B cell (primary cell): ENCODE results near the gene G6PD. TPM values are rescaled to one million over a fixed set of nuclear protein-coding genes. Genes with fewer than 3 reads are reported as not detected.

Experiments used
- ATAC-seq: fragments of 200-7000 bp; cut with Tn5 transposase; one replicate; pipeline ENCODE4 v1.10.0; 2021; ENCODE audit warnings: low read depth, mild to moderate bottlenecking, moderate number of reproducible peaks, moderate library complexity
- CTCF ChIA-PET: fragments of 350-600 bp; sonication (Branson Sonifier 250); formaldehyde crosslinking; loops from one replicate; lab custom pipeline; 2021; ENCODE audit warnings: antibody characterized with exemption, inconsistent platforms; lab: Charles Lee
- POLR2A ChIA-PET: fragments of 350-600 bp; sonication (Branson Sonifier 250); formaldehyde crosslinking; loops from one replicate; lab custom pipeline; 2021; ENCODE audit warnings: antibody characterized with exemption; lab: Charles Lee
- DNase-seq: peaks from one replicate; pipeline ENCODE4 v3.0.0; 2013
- H2AFZ ChIP-seq: 2 replicates; pipeline ENCODE4 v1.6.1; 2012; ENCODE audit warnings: mild to moderate bottlenecking, low read depth, low read length; ENCODE audit not compliant: insufficient read depth, poor library complexity, severe bottlenecking
- H3K27ac ChIP-seq, 2 donors: 1 replicate in 1 of 2; 2 replicates in 1 of 2; pipeline ENCODE4 v1.5.1; 2012 to 2013; ENCODE audit warnings: low read length in 2 of 2, mild to moderate bottlenecking in 2 of 2, moderate library complexity in 1 of 2
- H3K27me3 ChIP-seq, 4 experiments: fragments of 200-600 bp in 1 of 4; sonication (generic) in 1 of 4; replicated peaks in 1 of 4; 1 replicate in 2 of 4; 2 replicates in 2 of 4; pipeline versions ENCODE4 v1.6.1 to v1.7.0; 2013 to 2016; ENCODE audit warnings: low read length in 3 of 4, mild to moderate bottlenecking in 2 of 4, mixed read lengths in 1 of 4, moderate library complexity in 1 of 4; ENCODE audit not compliant: insufficient read depth in 4 of 4, control insufficient read depth in 3 of 4; ENCODE audit errors: control extremely low read depth in 1 of 4
- H3K36me3 ChIP-seq, 2 experiments: replicated peaks in 1 of 2; 1 replicate in 1 of 2; 2 replicates in 1 of 2; pipeline versions ENCODE4 v1.6.1 to v1.7.1; 2013; ENCODE audit warnings: low read length in 1 of 2; ENCODE audit not compliant: insufficient read depth in 2 of 2, control insufficient read depth in 1 of 2; ENCODE audit errors: control extremely low read depth in 1 of 2, extremely low read depth in 1 of 2
- H3K4me1 ChIP-seq, 2 donors: fragments of 200-600 bp in 1 of 2; sonication (generic) in 1 of 2; 1 replicate in 1 of 2; 2 replicates in 1 of 2; pipeline versions ENCODE4 v1.5.1 to v1.6.1; 2013 to 2017; ENCODE audit warnings: low read length in 2 of 2; ENCODE audit not compliant: control insufficient read depth in 2 of 2, insufficient read depth in 2 of 2
- H3K4me2 ChIP-seq: replicated peaks from 2 replicates; pipeline ENCODE3; 2012; ENCODE audit warnings: mild to moderate bottlenecking, low read depth, low read length; ENCODE audit not compliant: poor library complexity, severe bottlenecking
- H3K4me3 ChIP-seq, 5 experiments: fragments of 200-600 bp in 1 of 5; sonication (generic) in 1 of 5; 1 replicate in 3 of 5; 2 replicates in 2 of 5; pipeline versions ENCODE4 v1.5.1 to v1.7.0; 2011 to 2016; ENCODE audit warnings: low read length in 4 of 5, mild to moderate bottlenecking in 4 of 5, low read depth in 2 of 5, control low read depth in 1 of 5, moderate library complexity in 1 of 5; ENCODE audit not compliant: insufficient read depth in 1 of 5; ENCODE audit errors: control extremely low read depth in 1 of 5, extremely low read depth in 1 of 5
- H3K79me2 ChIP-seq: fragments of 200-600 bp; sonication (generic); one replicate; pipeline ENCODE4 v1.6.0; 2016; ENCODE audit warnings: low read length; ENCODE audit not compliant: control insufficient read depth, insufficient read depth
- H3K9ac ChIP-seq: fragments of 200-600 bp; sonication (generic); 2 replicates; pipeline ENCODE4 v1.6.1; 2017; ENCODE audit warnings: mild to moderate bottlenecking, low read length, moderate library complexity
- H3K9me3 ChIP-seq, 3 donors: one replicate each; pipeline versions ENCODE4 v1.6.1 to v1.7.1; 2013; ENCODE audit warnings: low read length in 2 of 3; ENCODE audit not compliant: control insufficient read depth in 2 of 3, insufficient read depth in 1 of 3; ENCODE audit errors: control extremely low read depth in 1 of 3
- H4K20me1 ChIP-seq: 2 replicates; pipeline ENCODE4 v1.6.0; 2012; ENCODE audit warnings: mild to moderate bottlenecking, low read length; ENCODE audit not compliant: insufficient read depth, control insufficient read depth, poor library complexity, severe bottlenecking
- H3K27ac Mint-ChIP-seq: one replicate; pipeline ENCODE4 v1.8.0; 2021; ENCODE audit warnings: mixed read lengths
- H3K27me3 Mint-ChIP-seq: one replicate; pipeline ENCODE4 v1.8.0; 2021; ENCODE audit warnings: mixed read lengths
- H3K4me1 Mint-ChIP-seq: one replicate; pipeline ENCODE4 v1.8.0; 2021; ENCODE audit warnings: mixed read lengths
- H3K4me3 Mint-ChIP-seq: one replicate; pipeline ENCODE4 v1.8.0; 2021; ENCODE audit warnings: mixed read lengths
- H3K9me3 Mint-ChIP-seq: one replicate; pipeline ENCODE4 v1.8.0; 2022; ENCODE audit warnings: mixed read lengths; ENCODE audit not compliant: insufficient read depth
- CTCF ChIP-seq: fragments of 200-600 bp; IDR thresholded peaks from one replicate; pipeline ENCODE4 v1.8.0; 2022; ENCODE audit warnings: antibody characterized with exemption, mild to moderate bottlenecking
- EZH2 ChIP-seq: IDR thresholded peaks from 2 replicates; pipeline ENCODE4 v1.6.1; 2012; ENCODE audit warnings: borderline replicate concordance, low read depth, mild to moderate bottlenecking, moderate library complexity, low read length; ENCODE audit not compliant: insufficient read depth, poor library complexity, severe bottlenecking
- WGBS: methylation state at CpG from one replicate; pipeline ENCODE4 v1.1.5; 2013; ENCODE audit warnings: missing lambda C conversion rate; ENCODE audit not compliant: insufficient coverage; 5-methylcytosine and 5-hydroxymethylcytosine counted together
- intact Hi-C: fragments of 100-400 bp; cut with micrococcal nuclease; formaldehyde crosslinking; loops from one replicate; pipeline ENCODE4 v1.10.0; 2022
- polyA plus RNA-seq: library from polyadenylated mRNA; depleted of rRNA; stranded (reverse); fragments of >200 nt; gene quantifications from 2 replicates; pipeline ENCODE4 v1.2.3, GENCODE V29; 2012
- total RNA-seq, 2 donors: library from RNA; stranded (reverse); fragments of 120-200 nt in 1 of 2; gene quantifications; 1 replicate in 1 of 2; 2 replicates in 1 of 2; pipeline versions ENCODE4 v1.2.3 to v1.2.4, GENCODE V29; 2013 to 2022

G6PD gene
- total and polyA plus RNA-seq, 2 donors (not counting 1 experiment from before 2014, with no cell fraction given), result 61.2 to 64.4 TPM

- Mint-ChIP-seq H3K9me3 (no peaks in the 10 kb centered on the region), H3K27ac (peak overlapping the region; percentile 94), H3K4me3 (peak overlapping the region; percentile 89), H3K4me1 (peaks cover 17% of the 10 kb centered on the region), H3K27me3 (no peaks in the 10 kb centered on the region)
- H3K4me1 ChIP-seq, result peaks cover 4 to 16% of the 10 kb centered on the region in 2 donors
- DNase-seq (no peak), ATAC-seq (no peak)
- peak overlapping the region; percentile 67 to 71 for H3K27ac ChIP-seq
- no peaks in the 10 kb centered on the region for H3K9me3 ChIP-seq
- H3K4me2 ChIP-seq, result peak overlapping the region; percentile 80
- 30% methylated on average over 5 of the region's 19 CpGs for WGBS
- intact Hi-C loops, result loop anchor here (1.0 to 5.0 kb wide), 5 partner anchors 26 to 144 kb away; partner anchors contain the start of genes FLNA, LAGE3, PLXNA3 and RPL10
- no peaks in the 10 kb centered on the region for H3K36me3 ChIP-seq
- TF ChIP-seq CTCF (no peak), EZH2 (no peak)
- H3K27me3 ChIP-seq, result no peaks in the 10 kb centered on the region
- peak overlapping the region; percentile 65 for H3K9ac ChIP-seq
- H4K20me1 ChIP-seq, result no peaks in the 10 kb centered on the region
- ChIA-PET CTCF (interaction anchor here (0.8 to 1.5 kb wide), 5 partner anchors 11 to 417 kb away, joined by 3 to 9 read pairs (median 5); partner anchors contain the start of genes RPL10 and SLC10A3), POLR2A (interaction anchor here (0.5 to 2.5 kb wide), 6 partner anchors 8 to 119 kb away, joined by 3 to 13 read pairs (median 6); partner anchors contain the start of genes RPL10, SLC10A3 and UBL4A)
- H3K79me2 ChIP-seq, result peaks cover 6% of the 10 kb centered on the region
- peak overlapping the region; percentile 69 for H2AFZ ChIP-seq
- H3K4me3 ChIP-seq, result peak overlapping the region; percentile 22 to 61 (median 55)
Measured at GRCh38 chrX:154516656-154517100, 30.0 kb downstream of the G6PD start.
